ENCODE results near the gene SMCP. TPM values are rescaled to one million over a fixed set of nuclear protein-coding genes. Genes with fewer than 3 reads are reported as not detected.

SMCP gene
- total RNA-seq, 4 donors from 2014 or later, result not detected

DNA sequence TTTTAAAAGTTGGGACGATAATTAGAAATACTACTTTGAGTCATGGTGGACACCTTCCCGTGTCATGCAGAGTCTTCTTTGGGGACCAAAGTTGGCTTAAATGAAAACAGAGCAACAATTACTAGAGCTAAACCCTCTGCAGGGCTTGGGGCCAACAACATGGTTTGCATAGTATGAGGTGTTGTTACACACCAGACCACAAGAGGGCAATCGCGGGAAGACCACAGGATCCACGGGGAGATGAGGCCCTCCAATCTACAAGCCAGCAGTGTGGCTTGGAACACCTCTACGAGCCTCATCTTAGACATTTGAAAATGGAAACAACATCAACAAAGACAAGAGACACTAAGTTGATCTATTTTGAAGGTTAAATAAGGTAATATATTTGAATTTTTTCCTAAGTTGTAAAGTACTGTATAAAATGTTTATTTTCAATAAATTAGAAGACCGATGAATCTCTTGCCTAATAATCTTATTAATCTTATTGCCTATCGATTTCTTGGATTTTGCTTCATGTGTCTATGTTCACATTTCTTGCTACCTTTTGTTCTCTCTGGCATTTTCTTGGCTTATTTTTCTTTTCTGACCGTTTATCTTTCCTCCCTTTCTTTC is 8.2 kb upstream of the SMCP start:
- H3K4me3 ChIP-seq, result no peak overlapping the region
- intact Hi-C loops (cut with DNase I; ENCODE audit: low total_unique reads), result no loop called here
- ATAC-seq, result no peak
- no peaks in the 10 kb centered on the region for H3K36me3 ChIP-seq
- TF ChIP-seq, protein P1, sequence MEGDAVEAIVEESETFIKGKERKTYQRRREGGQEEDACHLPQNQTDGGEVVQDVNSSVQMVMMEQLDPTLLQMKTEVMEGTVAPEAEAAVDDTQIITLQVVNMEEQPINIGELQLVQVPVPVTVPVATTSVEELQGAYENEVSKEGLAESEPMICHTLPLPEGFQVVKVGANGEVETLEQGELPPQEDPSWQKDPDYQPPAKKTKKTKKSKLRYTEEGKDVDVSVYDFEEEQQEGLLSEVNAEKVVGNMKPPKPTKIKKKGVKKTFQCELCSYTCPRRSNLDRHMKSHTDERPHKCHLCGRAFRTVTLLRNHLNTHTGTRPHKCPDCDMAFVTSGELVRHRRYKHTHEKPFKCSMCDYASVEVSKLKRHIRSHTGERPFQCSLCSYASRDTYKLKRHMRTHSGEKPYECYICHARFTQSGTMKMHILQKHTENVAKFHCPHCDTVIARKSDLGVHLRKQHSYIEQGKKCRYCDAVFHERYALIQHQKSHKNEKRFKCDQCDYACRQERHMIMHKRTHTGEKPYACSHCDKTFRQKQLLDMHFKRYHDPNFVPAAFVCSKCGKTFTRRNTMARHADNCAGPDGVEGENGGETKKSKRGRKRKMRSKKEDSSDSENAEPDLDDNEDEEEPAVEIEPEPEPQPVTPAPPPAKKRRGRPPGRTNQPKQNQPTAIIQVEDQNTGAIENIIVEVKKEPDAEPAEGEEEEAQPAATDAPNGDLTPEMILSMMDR (IDR thresholded peaks at IDR 0.05 in 4 of 5, conservative IDR thresholded peaks at IDR 0.05 in 1 of 5), result peak in 4 of 5 experiments; percentile 14 to 55 (median 24)
- TF ChIP-seq POLR2A (IDR thresholded peaks at IDR 0.05), result no peak
- no peaks in the 10 kb centered on the region for H3K27me3 ChIP-seq
- peak in 1 of 2 donors; percentile 23 for DNase-seq
- no peak overlapping the region for H3K27ac ChIP-seq
- no peaks in the 10 kb centered on the region for H3K9me3 ChIP-seq
- in situ Hi-C loops (cut with MboI; ENCODE audit: low sequenced_read_pairs in 4 of 4), result no loop called here
- no peaks in the 10 kb centered on the region for H3K4me1 ChIP-seq

DNA sequence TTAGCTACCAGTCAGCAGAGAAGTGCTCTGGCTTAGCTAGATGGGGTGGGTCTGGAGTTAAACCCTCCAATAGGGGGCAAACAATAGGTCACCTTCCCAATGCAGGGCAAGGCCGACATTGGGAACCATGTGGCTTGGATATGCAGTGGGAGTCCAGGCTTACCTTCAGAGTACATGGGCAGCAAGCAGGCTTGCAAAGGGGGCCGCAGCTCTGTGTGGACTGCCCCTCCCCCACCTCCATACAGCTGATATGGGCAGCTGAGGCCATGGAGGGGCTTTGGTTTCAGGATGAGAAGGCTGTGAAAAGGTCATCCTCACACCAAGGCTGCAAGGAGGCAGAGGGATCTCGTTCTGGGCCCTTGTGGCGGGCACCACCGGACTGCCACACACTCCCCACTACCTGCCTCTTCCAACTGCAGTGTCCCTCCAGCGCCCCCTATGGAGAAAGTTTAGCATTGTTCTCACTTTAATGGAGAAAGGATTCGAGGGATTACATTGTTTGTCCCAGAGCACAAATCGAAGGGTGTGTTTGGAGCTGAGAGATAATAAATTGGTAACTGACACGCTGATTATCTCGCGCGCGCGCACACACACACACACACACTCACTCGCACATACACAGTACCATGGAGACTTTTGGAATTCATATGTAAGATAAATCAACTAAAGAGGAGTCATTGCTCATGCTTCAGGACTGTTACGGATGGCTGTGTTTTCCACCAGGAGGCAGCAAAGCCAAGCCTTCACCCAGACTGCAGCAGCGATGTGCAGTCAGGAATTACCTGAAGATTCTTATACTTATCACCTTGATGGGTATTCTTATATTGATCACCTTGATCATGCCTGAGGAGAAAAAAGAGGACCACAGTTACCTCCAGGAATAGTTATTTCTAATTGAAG is 7.0 kb upstream of the SMCP start:
- Histone ChIP-seq H3K4me1 (no peaks in the 10 kb centered on the region), H3K27ac (no peak overlapping the region), H3K9me3 (no peaks in the 10 kb centered on the region), H3K4me3 (no peak overlapping the region), H3K27me3 (no peaks in the 10 kb centered on the region), H3K36me3 (no peaks in the 10 kb centered on the region)
- in situ Hi-C loops (cut with MboI; ENCODE audit: low sequenced_read_pairs in 4 of 4), result no loop called here
- TF ChIP-seq, protein P1 (IDR thresholded peaks at IDR 0.05 in 4 of 5, conservative IDR thresholded peaks at IDR 0.05 in 1 of 5), result no peak
- TF ChIP-seq POLR2A (IDR thresholded peaks at IDR 0.05), result no peak
- DNase-seq (no peak), ATAC-seq (no peak)
- intact Hi-C loops (cut with DNase I; ENCODE audit: low total_unique reads), result no loop called here

DNA sequence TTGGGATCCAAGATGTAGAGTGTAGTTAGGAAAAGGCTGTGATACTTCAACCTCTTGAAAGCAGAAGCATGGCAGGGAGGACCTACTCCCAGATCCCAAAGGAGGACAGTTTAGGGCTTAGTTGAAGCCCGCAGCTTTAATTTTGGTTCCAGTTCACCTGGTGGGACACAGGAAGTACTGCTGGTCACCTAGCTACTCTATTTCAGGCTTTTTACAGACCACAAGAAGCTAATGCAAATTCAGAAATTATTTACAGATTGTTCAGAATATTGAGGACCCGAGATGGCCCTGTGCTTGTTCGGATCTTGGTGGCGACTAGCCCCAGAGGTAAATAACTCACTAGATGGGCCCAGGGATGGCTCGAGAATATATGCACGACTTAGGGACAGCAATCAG is 6.4 kb upstream of the SMCP start:
- in situ Hi-C loops (cut with MboI; ENCODE audit: low sequenced_read_pairs in 4 of 4), result no loop called here

DNA sequence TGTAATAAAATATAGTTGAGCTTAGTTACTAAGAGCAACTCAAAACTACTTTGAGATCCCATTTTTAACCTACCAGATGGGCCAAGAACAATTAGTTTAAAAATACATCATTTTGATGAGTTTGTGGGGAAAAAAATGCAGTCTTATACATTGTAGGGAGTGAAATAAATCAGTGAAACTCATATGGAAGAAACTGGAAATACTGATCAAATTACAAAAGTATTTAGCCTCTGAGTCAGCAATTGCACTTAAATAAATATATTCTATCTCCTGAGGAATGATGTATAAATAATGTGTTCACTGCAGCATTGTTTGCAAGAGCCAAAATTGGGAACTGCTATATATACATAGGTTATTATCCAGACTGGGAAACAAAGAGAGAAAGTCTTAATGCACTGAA is 4.6 kb upstream of the SMCP start:
- intact Hi-C loops (cut with DNase I; ENCODE audit: low total_unique reads), result no loop called here
- ATAC-seq, result no peak

More for the DNA sequence above, 6.4 kb upstream of the SMCP start:
- TF ChIP-seq, protein P1 (IDR thresholded peaks at IDR 0.05 in 4 of 5, conservative IDR thresholded peaks at IDR 0.05 in 1 of 5), result no peak
- TF ChIP-seq POLR2A (IDR thresholded peaks at IDR 0.05), result no peak
- no peak for ATAC-seq
- intact Hi-C loops (cut with DNase I; ENCODE audit: low total_unique reads), result no loop called here
- Histone ChIP-seq H3K27me3 (no peaks in the 10 kb centered on the region), H3K36me3 (no peaks in the 10 kb centered on the region), H3K9me3 (no peaks in the 10 kb centered on the region), H3K4me3 (no peak overlapping the region), H3K27ac (no peak overlapping the region), H3K4me1 (no peaks in the 10 kb centered on the region)
- no peak for DNase-seq

DNA sequence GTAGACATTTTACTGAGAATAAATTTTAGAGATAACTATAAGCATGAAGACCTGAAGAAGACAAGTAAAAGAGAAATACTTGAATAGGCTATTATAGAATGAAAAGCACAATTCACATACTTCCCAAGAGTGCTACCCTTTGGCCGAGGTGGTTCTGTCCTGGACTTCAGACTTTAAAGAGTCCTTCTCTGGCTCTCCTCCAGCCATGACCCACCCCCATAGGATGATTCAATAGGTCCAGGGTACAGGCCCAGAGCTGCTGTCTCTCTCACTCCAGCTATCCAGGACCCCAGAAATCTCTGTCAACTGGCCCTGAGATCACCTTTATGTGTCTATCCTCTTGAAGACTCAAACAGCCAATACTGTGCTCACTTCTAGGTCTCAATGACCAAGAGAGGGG is 1.3 kb upstream of the SMCP start:
- ATAC-seq (no peak), DNase-seq (no peak)
- intact Hi-C loops (cut with DNase I; ENCODE audit: low total_unique reads) (no loop called here), in situ Hi-C loops (cut with MboI; ENCODE audit: low sequenced_read_pairs in 4 of 4) (no loop called here)
- Histone ChIP-seq H3K27me3 (no peaks in the 10 kb centered on the region), H3K27ac (no peak overlapping the region), H3K36me3 (no peaks in the 10 kb centered on the region), H3K4me3 (no peak overlapping the region), H3K4me1 (no peaks in the 10 kb centered on the region), H3K9me3 (no peaks in the 10 kb centered on the region)
- TF ChIP-seq, protein P1 (IDR thresholded peaks at IDR 0.05 in 4 of 5, conservative IDR thresholded peaks at IDR 0.05 in 1 of 5), result no peak
- no peak for TF ChIP-seq POLR2A (IDR thresholded peaks at IDR 0.05)

More for the DNA sequence above, 4.6 kb upstream of the SMCP start:
- DNase-seq, result no peak
- Histone ChIP-seq H3K9me3 (no peaks in the 10 kb centered on the region), H3K36me3 (no peaks in the 10 kb centered on the region), H3K4me1 (no peaks in the 10 kb centered on the region), H3K27ac (no peak overlapping the region), H3K27me3 (no peaks in the 10 kb centered on the region), H3K4me3 (no peak overlapping the region)
- in situ Hi-C loops (cut with MboI; ENCODE audit: low sequenced_read_pairs in 4 of 4), result no loop called here
- no peak for TF ChIP-seq POLR2A (IDR thresholded peaks at IDR 0.05)

Measured in gastrocnemius medialis (tissue), 4 donors.